Germinal center (tissue), 1 donor: ENCODE measurements around the gene CRYGD.
"Not testable (repeated sequence)": the region's sequence is repeated elsewhere in the genome, so short reads cannot be mapped to it uniquely, and the experiment has no call there.

Experiments
- DNase-seq: peaks from one replicate; pipeline ENCODE4 v3.0.0; 2012; ENCODE audit warnings: mixed read lengths, low spot score

The CRYGD gene

GRCh38 chr2:208129744-208130711 is 5.7 kb upstream of the CRYGD start, which contains the start of gene CRYGC:
CRYGC (minus strand) TSS chr2:208129828; CDS start chr2:208129792, 36 bp downstream.
- no peak for DNase-seq

GRCh38 chr2:208128136-208128535 is 3.8 kb upstream of the CRYGD start:
- no peak for DNase-seq

- DNase-seq = no peak
Measured at GRCh38 chr2:208127090-208127489, 2.8 kb upstream of the CRYGD start.

GRCh38 chr2:208125251-208125650 is 927 bp upstream of the CRYGD start:
- DNase-seq = no peak

GRCh38 chr2:208122248-208122647 is 2.1 kb downstream of the CRYGD start:
- DNase-seq = no peak

GRCh38 chr2:208118918-208119317 is 5.4 kb downstream of the CRYGD start:
- no peak for DNase-seq

GRCh38 chr2:208117390-208117789 is 6.9 kb downstream of the CRYGD start:
- DNase-seq = not testable (repeated sequence)

- DNase-seq = no peak
Measured at GRCh38 chr2:208112969-208113368, 11.4 kb downstream of the CRYGD start.

GRCh38 chr2:208112273-208112745 is 12.0 kb downstream of the CRYGD start:
- not testable (repeated sequence) for DNase-seq

GRCh38 chr2:208103616-208104015 is 20.7 kb downstream of the CRYGD start:
- no peak for DNase-seq

GRCh38 chr2:208101716-208102631 is 22.4 kb downstream of the CRYGD start:
- no peak for DNase-seq

- DNase-seq = no peak
Measured at GRCh38 chr2:208099682-208100470, 24.4 kb downstream of the CRYGD start.

GRCh38 chr2:208098701-208099100 is 25.6 kb downstream of the CRYGD start:
- not testable (repeated sequence) for DNase-seq

- no peak for DNase-seq
Measured at GRCh38 chr2:208098267-208098666, 26.1 kb downstream of the CRYGD start.

- no peak for DNase-seq
Measured at GRCh38 chr2:208097801-208098200, 26.5 kb downstream of the CRYGD start.

- DNase-seq = no peak
Measured at GRCh38 chr2:208097313-208097712, 27.0 kb downstream of the CRYGD start.

- no peak for DNase-seq
Measured at GRCh38 chr2:208096080-208096479, 28.2 kb downstream of the CRYGD start.

GRCh38 chr2:208093128-208093527 is 31.2 kb downstream of the CRYGD start:
- DNase-seq = no peak

GRCh38 chr2:208092093-208092832 is 32.1 kb downstream of the CRYGD start:
- DNase-seq = no peak

- no peak for DNase-seq
Measured at GRCh38 chr2:208090420-208090819, 33.9 kb downstream of the CRYGD start.

- no peak for DNase-seq
Measured at GRCh38 chr2:208086029-208086428, 38.3 kb downstream of the CRYGD start.
